ENCODE data around the gene FAM20B. TPM values are rescaled to one million over a fixed set of nuclear protein-coding genes. Genes with fewer than 3 reads are reported as not detected.

The FAM20B gene
- total RNA-seq, 1 donor from 2014 or later: 28.5 TPM

Other genes starting within 250 kb of the FAM20B start
- gene ANGPTL1, start 154.8 kb upstream of the FAM20B start, total RNA-seq: not detected in 2 replicates
- gene TOR3A, start 56.2 kb downstream of the FAM20B start, total RNA-seq: 44.4 and 45.4 TPM in 2 replicates
- 6.7 and 8.5 TPM in 2 replicates for gene ABL2, start 203.8 kb downstream of the FAM20B start, total RNA-seq